Measurements from ENCODE around the gene ASPSCR1.

Gene ASPSCR1

GRCh38 chr17:81999976-82000802, 22.8 kb downstream of the ASPSCR1 start:
- FAIRE-seq, result no peak

- no peak for FAIRE-seq
Observed at GRCh38 chr17:82000803-82001570, 23.6 kb downstream of the ASPSCR1 start.

GRCh38 chr17:82001571-82002056, 24.2 kb downstream of the ASPSCR1 start:
- FAIRE-seq, result no peak

GRCh38 chr17:82003411-82004381, 26.3 kb downstream of the ASPSCR1 start:
- no peak for FAIRE-seq

- FAIRE-seq, result no peak
Observed at GRCh38 chr17:82004517-82005455, 27.4 kb downstream of the ASPSCR1 start.

- no peak for FAIRE-seq
Observed at GRCh38 chr17:82005701-82006348, 28.4 kb downstream of the ASPSCR1 start.

- FAIRE-seq, result no peak
Observed at GRCh38 chr17:82006468-82007227, 29.2 kb downstream of the ASPSCR1 start.

GRCh38 chr17:82007228-82007494, 29.7 kb downstream of the ASPSCR1 start:
- no peak for FAIRE-seq

- FAIRE-seq, result no peak
Observed at GRCh38 chr17:82007495-82008257, 30.2 kb downstream of the ASPSCR1 start.

GRCh38 chr17:82008258-82008940, 31.0 kb downstream of the ASPSCR1 start:
- FAIRE-seq, result no peak

GRCh38 chr17:82008941-82009405, 31.5 kb downstream of the ASPSCR1 start:
- no peak for FAIRE-seq

- no peak for FAIRE-seq
Observed at GRCh38 chr17:82009413-82009812, 32.0 kb downstream of the ASPSCR1 start.

GRCh38 chr17:82010575-82011525, 33.4 kb downstream of the ASPSCR1 start:
- FAIRE-seq, result no peak

GRCh38 chr17:82011617-82012187, 34.3 kb downstream of the ASPSCR1 start:
- FAIRE-seq, result no peak

- no peak for FAIRE-seq
Observed at GRCh38 chr17:82012261-82012639, 34.8 kb downstream of the ASPSCR1 start.

- FAIRE-seq, result no peak
Observed at GRCh38 chr17:82012640-82013295, 35.3 kb downstream of the ASPSCR1 start.

GRCh38 chr17:82013341-82013740, 35.9 kb downstream of the ASPSCR1 start:
- no peak for FAIRE-seq
